ENCODE data around the gene PPP1R8.

GRCh38 chr1:27872802-27873551 lies 42.4 kb downstream of the PPP1R8 start:
- TF ChIP-seq, protein P1, sequence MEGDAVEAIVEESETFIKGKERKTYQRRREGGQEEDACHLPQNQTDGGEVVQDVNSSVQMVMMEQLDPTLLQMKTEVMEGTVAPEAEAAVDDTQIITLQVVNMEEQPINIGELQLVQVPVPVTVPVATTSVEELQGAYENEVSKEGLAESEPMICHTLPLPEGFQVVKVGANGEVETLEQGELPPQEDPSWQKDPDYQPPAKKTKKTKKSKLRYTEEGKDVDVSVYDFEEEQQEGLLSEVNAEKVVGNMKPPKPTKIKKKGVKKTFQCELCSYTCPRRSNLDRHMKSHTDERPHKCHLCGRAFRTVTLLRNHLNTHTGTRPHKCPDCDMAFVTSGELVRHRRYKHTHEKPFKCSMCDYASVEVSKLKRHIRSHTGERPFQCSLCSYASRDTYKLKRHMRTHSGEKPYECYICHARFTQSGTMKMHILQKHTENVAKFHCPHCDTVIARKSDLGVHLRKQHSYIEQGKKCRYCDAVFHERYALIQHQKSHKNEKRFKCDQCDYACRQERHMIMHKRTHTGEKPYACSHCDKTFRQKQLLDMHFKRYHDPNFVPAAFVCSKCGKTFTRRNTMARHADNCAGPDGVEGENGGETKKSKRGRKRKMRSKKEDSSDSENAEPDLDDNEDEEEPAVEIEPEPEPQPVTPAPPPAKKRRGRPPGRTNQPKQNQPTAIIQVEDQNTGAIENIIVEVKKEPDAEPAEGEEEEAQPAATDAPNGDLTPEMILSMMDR (conservative IDR thresholded peaks at IDR 0.05), result no peak
- TF ChIP-seq ZFX (IDR thresholded peaks at IDR 0.05), result no peak
